Activated T-cell treated with anti-CD3 and anti-CD28 coated beads for 1 hour (primary cell): ENCODE data around the gene TRPM4.
"Not testable (repeated sequence)": the region's sequence is repeated elsewhere in the genome, so short reads cannot be mapped to it uniquely, and the experiment has no call there.

ENCODE experiments used
- DNase-seq: peaks from one replicate; pipeline ENCODE4 v3.0.0-alpha.2; 2020; ENCODE audit warnings: low read depth

The TRPM4 gene

DNA sequence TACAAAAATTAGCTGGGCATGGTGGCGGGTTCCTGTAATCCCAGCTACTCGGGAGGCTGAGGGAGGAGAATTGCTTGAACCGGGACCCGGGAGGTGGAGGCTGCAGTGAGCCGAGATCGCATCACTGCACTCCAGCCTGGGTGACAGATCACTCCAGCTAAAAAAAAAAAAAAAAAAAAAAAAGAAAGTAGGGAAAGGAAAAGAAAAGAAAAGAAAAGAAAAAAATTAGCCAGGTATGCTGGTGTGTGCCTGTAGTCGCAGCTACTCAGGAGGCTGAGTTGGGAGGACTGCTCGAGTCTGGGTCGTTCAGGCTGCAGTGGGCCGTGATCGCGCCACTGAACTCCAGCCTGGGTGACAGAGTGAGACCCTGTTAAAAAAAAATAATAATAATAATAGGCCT lies 30.4 kb upstream of the TRPM4 start:
- not testable (repeated sequence) for DNase-seq

DNA sequence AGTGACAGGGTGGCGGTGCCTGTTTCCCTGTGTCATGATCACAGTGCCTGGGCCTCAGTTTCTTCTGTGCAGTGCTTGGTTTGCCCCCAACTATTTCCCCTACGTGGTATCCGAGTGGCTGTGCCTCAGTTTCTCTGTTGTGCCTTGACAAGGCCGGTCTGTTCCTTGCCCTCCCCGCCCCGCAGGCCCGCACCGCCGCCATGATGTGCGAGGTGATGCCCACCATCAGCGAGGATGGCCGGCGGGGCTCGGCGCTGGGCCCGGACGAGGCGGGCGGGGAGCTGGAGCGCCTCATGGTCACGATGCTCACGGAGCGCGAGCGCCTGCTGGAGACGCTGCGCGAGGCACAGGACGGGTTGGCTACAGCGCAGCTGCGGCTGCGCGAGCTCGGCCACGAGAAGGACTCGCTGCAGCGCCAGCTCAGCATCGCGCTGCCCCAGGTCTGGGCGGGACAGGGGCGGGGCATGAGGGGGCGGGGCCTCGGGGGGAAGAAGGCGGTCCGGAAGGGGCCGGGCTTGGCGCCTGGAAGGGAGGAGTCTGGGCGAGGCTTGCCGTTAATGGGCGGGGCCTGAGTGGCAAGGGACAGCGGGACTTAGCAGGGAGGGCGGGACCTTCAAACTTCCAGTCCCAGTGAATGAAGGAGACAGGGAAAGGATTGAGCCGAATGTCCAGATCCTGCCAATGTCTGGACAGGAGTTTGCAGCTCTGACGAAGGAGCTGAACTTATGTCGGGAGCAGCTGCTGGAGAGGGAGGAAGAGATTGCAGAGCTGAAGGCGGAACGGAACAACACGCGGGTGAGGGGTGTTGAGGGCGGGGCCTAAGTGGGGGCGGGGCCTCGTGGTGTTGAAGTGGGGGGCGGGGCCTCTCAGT lies 29.7 kb upstream of the TRPM4 start:
- peak; percentile 92 for DNase-seq

DNA sequence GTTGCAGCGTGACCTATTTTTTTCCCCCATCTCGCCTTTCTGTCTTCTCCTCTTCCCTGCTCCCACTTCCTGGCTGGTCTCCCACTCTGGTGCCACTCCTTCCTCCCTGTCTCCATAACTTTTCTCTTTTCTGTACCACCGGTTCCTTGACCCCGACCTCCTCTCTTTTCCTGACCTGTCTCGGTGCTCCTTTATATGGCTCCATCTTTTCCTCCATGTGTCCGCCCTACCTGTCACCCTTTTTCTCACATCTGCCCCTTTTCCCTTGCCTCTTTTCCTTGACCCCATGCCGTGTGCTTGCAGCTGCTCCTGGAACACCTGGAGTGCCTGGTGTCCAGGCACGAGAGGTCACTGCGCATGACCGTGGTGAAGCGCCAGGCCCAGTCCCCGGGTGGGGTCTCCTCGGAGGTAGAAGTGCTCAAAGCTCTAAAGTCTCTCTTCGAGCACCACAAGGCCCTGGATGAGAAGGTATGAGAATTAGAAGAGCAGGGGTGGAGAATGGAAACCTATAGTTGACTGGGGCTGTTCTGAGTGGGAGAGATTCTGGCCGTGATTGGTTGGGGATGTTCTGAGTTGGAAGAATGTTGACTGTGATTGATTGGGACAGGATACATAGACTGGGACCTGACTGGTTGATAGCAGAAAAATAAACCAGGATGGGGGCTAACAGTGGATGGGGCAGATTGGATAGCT lies 28.9 kb upstream of the TRPM4 start:
- no peak for DNase-seq

DNA sequence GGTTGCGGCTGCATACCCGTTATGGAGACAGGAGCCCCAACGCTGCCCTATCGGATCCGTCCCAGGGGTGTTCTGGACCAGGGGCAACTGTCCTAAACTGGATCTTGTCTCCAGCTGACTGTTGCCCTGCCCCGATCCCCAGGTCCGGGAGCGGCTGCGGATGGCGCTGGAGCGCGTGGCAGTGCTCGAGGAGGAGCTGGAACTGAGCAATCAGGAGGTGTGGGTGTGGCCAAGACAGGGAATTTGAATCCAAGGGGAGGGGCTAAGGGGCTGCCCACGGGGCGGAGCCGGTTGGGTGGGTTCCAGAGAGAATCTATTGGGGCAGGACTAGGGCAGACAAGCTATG lies 28.4 kb upstream of the TRPM4 start:
- DNase-seq: no peak

DNA sequence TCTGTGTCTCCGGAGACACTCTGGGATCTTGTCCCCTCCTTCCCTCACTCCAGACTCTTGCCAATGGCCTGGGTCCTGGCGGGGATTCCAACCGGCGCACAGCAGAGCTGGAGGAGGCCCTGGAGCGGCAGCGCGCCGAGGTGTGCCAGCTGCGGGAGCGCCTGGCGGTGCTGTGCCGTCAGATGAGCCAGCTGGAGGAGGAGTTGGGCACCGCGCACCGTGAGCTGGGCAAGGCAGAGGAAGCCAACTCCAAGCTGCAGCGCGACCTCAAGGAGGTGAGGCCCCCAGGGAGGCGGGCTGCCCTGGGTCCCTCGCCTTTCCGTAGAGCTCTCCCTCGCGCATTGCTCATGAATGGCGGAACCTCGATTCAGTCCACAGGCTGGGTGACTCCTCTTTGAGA lies 27.3 kb upstream of the TRPM4 start:
- no peak for DNase-seq

DNA sequence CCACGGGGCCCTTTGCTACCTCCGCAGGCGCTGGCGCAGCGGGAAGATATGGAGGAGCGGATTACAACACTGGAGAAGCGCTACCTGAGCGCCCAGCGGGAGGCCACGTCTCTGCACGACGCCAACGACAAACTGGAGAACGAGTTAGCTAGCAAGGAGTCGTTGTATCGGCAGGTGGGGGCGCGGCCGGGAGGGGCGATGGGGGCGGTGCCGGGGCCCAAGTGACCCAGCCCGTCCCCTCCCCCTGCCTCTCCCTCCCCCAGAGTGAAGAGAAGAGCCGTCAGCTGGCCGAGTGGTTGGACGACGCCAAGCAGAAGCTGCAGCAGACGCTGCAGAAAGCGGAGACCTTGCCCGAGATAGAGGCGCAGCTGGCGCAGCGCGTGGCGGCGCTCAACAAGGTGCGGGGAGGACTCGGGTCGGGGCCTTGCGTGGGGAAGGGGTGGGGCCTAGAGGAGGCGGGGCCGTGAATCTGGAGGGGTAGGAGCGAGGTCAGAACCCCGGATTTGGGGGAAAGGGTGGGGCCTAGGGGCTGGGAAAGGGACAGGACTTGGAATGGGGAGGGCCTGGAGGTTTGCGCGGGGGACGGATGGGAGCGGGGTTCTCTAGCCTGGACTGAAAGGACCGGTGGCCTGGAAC lies 24.5 kb upstream of the TRPM4 start:
- no peak for DNase-seq

DNA sequence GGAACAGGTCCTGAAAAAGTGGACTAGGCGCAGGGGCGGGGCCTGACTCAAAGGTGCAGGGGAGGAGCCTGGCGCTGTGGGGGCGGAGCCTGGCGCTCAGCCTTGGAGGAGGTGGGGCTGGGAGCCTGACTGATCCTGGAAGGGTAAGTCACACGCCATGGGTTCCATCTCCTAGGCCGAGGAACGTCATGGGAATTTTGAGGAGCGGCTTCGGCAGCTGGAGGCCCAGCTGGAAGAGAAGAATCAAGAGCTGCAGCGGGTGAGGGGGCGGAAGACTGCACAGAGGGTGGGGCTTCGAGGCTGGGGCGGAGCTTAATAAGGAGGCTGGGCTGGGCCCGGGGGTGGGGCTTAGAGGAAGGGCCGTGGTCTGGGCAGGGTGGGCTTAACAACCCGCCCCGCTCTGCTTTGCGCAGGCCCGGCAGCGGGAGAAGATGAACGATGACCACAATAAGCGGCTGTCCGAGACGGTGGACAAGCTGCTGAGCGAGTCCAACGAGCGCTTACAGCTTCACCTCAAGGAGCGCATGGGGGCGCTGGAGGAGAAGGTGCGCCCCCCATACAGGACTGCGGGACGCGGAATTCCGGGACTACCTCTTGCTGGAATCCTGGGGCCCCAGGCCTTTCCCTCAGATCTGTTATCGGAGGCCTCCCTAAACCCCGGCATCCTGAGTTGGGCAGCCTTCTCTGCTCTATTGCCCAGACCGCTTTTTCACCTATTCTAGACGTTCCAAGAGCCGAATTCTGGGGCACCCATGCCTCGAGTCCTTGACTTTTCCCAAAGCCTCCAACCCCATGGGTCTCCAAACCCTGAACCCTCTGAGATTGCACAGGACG lies 23.8 kb upstream of the TRPM4 start:
- DNase-seq: peak; percentile 47

DNA sequence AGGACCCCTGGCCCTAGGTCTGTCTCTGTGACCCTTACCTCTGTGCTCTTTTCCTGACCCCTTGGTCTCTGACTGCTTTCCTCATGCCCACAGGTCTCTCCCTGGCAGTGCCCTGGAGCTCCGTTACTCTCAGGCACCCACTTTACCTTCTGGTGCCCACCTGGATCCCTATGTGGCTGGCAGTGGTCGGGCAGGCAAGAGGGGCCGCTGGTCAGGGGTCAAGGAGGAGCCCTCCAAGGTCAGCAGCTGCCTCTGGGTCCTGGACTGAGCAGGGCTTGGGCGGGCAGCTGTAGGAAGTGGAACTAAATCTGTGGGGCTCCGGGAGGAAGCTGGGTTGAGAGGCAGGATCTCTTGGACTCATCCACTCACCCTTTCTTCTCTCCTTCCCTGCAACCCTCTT lies 21.9 kb upstream of the TRPM4 start:
- no peak for DNase-seq

DNA sequence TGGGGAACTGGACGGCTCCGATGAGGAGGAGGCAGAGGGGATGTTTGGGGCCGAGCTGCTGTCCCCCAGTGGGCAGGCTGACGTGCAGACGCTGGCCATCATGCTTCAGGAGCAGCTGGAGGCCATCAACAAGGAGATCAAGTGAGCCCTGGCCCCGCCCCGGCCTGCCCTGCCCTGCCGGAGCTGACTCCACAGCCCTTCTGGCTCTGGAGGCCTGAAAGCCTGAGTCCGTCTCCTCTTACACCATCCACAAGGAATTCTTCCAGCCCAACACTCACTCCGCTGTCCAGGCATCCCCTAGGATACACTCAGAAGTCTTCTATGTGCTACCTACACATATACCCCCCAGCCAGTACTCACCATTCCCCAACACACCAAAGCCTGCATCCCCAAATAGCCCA lies 20.8 kb upstream of the TRPM4 start:
- DNase-seq: no peak

DNA sequence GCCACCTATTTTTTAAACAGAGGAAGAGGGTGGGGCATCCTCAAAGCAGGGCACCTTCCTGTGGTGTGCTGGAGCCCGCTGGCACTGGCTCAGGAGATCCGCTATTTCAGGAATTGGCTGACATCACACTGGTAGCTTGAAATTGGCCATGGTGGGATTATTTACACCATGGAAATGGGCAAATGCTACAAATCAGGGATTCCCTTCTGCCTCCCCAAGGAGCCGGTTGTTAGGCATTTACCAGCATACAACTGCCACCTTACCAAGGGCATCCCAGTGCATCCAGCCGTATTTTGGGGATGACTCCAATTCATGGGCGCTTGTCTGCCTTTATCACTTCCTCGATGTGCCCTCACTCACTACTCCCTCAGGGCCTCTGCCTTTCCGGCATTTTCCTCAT lies 16.6 kb upstream of the TRPM4 start:
- no peak for DNase-seq

DNA sequence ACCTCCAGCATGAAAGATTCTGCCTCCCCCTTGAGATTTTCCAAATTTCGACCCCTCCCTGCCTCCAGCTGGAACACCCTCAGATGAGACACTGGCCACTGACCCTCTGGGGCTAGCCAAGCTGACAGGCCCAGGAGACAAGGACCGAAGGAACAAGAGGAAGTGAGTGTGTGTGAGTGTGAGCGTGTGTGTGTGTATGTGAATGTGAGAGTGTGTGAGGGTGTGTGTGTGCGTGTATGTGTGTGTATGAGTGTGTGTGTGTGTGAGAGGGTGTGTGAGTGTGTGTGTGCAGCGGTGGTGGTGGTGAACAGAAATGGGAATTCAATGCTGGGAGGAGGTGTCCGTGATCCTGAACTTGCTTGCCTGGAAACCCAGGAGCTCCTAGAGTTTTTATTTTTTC lies 16.2 kb upstream of the TRPM4 start:
- no peak for DNase-seq

DNA sequence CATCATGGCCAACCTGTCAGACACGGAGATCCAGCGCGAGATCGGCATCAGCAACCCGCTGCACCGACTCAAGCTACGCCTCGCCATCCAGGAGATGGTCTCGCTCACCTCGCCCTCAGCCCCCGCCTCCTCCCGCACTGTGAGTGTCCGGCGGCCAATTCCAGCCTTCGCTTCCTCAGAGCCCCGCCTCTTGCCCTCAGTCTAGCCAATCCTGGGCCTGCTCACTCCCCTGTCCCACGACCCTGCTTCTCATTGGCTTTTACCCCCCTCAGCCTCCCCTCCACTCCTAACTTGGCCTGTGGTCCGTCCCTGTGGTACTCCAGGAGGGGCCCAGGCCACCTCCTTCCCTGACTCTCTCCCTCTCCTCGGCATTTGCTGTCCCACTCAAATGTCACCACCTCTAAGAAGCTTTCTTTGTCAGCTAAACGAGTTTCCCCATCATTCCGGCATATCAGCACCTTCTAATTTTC lies 14.7 kb upstream of the TRPM4 start:
- no peak for DNase-seq

DNA sequence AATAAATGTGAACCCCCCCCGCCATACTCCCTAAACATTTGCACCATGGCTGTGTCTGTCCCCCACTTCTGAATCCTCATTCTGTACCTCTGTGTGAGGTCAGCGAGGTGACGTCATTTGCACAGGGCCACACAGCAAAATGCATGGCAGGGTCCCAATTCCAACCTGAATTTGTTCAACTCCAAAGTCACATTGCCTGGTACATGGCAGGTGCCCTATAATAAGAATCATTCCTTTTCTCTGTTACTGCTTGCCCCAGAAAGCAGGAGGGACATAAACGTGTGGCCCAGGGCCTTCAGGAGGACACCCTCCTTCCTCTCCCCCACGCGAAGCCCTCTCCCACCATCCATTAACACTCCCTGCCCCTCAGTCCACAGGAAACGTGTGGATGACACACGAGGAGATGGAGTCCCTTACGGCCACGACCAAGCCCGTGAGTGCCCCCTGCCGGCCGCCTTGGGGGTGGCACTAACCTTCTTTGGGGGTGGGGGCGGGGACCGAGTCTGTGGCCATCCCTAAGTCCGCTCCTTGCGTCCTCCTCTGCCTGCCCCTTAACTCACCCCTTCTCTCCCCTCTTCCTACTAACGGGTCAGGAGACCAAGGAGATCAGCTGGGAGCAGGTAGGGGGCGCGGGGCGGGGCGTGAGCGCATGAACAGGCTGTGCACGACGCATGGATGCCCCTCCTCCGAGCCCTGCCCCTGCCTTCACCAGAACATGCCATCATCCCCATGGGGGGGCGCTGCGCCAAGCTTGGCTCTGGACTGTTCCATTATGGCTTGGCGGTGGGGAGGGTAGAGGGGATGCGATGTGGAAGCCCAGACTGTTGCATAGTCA lies 11.8 kb upstream of the TRPM4 start:
- peak; percentile 79 for DNase-seq

DNA sequence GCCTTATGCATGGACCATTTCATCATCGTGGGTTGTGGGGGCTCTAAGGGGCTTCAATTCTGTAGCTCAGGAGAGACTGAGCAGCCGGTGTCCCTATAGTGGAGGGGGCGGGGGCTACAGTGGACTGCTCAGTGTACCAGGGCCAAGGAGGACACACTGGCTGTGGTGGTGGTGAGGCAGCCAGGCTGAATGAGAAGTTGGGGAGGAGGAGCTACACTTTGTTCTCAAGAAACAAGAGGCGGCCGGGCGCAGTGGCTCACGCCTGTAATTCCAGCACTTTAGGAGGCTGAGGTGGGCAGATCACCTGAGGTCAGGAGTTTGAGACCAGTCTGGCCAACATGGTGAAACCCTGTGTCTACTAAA lies 11.2 kb upstream of the TRPM4 start:
- DNase-seq: not testable (repeated sequence)

DNA sequence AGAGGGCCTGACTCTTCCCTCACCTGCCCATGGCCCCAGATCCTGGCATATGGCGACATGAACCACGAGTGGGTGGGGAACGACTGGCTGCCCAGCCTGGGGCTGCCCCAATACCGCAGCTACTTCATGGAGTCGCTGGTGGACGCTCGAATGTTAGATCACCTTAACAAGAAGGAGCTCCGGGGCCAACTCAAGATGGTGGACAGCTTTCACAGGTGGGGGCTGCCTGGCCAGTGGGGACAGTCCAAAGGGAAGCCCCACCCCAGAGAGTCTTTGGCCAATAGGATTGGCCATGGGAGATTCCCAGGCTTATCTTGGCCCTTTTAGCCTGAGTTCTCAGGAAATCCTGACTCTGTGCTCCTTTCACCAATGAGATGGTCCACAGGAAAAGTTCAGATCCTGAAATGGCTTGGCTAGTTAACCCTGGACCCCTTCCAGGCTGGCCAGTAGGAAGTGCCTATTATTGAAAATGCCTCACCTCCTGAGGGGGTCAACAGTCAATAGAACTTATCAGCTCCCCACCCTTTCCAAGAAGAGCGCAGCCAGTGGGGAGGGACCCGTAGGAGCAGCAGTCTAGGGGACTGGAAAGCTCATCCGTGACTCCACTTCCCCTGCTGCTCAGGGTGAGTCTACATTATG lies 9.4 kb upstream of the TRPM4 start:
- no peak for DNase-seq

DNA sequence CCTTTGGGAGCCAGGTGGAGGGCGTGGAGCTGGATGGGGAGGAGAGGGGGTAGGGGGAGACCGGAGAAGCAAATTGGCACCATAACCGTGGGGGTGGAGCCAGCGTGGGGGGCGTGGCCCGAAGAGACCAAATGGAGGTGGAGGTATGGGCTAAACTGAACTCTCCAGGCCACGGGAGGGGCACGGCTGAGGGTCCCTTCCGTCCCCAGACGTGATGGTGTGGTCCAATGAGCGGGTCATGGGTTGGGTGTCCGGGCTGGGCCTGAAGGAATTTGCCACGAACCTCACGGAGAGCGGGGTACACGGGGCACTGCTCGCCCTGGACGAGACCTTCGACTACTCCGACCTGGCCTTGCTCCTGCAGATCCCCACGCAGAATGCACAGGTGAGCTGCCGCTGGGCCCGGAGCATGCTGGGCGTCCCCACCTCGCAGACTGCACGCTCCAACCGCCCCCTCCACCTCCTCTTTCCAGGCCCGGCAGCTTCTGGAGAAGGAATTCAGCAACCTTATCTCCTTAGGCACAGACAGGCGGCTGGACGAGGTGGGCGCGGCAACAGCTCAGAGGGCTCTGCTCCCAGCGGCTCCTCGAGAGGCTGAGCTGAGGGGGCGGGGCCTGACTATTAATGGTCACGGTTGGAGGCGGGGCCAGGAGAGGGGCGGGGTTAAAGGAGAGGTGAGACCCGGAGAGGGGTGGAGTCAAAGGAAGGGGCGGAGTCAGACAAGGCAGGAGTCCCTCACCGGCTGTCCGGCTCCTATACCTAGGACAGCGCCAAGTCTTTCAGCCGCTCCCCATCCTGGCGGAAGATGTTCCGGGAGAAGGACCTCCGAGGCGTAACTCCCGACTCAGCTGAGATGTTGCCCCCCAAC lies 8.6 kb upstream of the TRPM4 start:
- DNase-seq: peak; percentile 70

DNA sequence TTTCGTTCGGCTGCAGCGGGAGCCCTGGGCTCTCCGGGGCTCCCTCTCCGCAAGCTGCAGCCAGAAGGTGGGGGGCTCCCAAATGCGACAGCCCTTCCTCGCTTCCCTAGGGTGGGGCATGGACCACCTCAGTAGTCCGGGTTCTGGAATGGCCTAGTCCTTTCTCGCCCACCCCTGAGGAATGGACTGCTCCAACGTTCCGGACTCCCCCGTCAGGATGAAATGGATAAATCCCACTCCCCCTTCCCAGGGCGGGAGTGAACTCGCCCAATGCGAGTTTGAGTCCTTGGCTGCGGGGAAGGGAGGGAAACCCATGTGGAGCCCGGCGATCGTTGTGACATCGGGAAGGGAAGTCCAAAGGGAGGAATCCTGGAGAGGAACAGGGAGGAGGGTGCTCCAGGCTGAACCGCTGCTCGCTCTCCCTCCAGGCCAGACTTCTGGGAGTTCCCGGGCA lies 7.9 kb upstream of the TRPM4 start:
- no peak for DNase-seq

DNA sequence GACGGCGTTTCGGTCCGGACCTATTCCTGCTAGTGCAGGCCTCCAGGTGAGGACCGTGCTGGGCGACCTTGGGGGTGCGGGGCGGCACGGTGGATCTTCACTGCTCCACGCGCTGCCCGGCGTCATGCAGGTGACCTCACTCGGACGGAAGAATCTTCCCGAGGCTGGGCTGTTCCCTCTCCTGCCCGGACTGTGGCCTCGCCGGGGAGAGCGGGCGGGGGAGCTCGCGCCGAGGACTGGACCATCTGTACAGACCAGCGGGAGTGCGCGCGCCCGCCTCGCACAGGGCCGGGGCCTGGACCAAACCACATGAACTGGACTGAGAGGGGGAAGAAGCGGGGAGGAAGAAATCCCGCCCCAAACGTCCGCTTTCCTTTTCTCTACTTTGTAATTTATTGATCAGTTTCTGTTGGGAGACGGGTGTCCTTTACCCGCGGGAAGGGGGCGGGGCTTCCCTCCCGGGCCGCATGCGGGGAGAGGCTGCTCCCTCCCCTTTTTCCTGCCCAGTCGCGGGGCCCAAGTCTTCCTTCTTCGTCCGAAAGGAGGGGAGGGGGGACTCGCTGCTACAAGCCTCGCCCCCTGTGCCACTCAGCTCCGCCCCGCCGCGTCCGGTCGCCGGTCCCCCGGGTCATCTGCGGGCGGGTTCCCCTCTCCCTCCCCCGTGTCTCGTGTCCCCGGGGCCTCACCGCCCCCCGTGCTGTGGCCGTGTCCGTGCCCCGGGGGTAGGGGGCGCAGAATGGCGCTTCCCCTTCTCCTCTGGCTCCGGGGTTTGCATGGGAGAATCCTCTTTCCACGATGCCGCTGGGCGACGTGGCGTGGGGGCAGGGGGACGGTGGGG lies 7.3 kb upstream of the TRPM4 start:
- peak; percentile 33 for DNase-seq

DNA sequence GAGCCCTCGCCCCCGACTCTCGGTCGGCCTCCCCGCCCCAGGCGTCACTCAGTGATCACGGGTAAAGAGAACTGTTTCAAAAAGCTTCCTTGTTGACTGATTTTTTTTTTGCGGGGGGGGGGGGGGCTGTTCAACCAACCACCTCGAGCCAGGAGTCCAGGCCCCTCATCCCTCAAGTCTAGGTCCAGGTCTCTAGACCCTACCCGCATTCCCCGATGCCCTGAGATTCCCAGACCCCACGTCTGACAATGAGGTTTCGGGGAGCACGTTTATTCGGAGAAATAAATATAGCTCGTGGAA lies 6.7 kb upstream of the TRPM4 start:
- DNase-seq: no peak
